NCI-H187 treated with DMSO at 0.1 percent for 48 hours (cell line): ENCODE results near the gene STRBP.
"Not testable (repeated sequence)": the region's sequence is repeated elsewhere in the genome, so short reads cannot be mapped to it uniquely, and the experiment has no call there.

Experiments
- DNase-seq: peaks from one replicate; lab custom pipeline; 2025; lab: John Stamatoyannopoulos, UW

Gene STRBP

DNA sequence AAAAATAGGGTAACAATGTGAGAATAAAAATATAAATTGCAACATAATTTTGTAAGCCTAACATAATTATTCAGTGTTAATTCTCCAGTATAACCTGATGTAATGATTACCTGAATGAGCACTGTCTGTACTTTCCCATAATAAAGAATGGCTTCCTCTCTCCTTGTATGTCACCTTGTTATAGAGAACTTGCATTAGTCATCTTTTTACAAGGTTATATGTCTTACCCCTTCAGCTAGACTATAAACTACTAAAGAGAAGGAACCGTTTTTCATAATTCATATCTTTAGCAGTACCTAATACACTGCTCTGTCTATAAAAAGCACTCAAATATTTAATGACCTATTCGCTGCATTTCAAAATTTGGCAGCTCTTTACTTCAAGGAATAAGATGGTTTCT is 19.8 kb downstream of the STRBP start:
- no peak for DNase-seq

DNA sequence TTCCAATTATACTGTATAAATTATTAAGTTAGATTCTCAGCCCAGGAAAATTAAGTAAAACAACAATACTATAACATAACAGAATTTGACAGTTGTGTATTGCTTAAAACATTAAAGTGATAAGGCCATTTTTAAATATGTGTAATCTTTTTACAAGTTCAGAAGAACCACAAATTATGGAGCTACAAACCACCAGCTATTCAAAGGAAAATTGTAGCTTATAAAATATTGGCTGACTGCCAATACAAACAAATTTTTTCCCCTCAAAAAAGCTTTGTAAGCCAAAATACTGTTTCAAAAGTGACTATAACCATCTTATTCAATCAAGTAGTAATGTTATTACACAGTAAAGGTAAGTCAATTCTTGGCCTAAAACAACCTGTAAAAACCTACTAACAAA is 21.9 kb downstream of the STRBP start:
- no peak for DNase-seq

DNA sequence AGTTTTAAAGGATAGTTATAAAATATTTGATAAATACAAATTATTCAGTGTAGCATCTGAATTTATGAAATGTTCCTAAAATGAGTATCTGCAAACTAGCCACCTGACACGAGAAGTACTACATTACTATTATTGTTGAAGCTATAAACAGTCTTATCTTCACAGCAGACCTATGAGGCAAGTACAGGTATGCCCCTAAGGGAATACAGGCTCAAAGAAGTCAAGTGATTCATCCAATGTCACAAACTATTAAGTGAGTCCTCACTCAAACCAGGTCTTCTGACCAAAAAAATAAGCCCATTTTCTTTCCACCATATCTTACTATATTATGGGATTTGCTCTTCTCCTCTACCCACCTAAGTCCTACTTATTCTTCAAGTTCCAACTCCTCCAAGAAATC is 28.7 kb downstream of the STRBP start:
- no peak for DNase-seq

DNA sequence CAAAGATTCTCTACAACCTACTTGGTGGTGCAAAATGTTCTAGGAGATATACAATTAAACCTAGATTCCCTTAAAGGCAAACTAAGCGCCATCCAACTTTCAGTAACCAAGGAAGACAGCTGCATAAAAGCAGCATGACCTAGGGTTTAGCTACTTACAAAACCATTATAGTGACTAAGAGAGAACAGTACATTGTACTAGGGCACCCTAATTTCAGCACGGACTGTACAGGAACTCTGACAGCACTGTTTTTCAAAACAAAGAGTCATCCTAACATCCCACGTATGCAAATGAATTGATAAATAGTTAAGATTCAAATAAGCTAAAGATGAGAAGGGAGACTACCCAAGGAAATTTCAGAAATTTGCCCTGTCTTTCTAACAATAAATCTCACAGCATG is 30.0 kb downstream of the STRBP start:
- DNase-seq: no peak

DNA sequence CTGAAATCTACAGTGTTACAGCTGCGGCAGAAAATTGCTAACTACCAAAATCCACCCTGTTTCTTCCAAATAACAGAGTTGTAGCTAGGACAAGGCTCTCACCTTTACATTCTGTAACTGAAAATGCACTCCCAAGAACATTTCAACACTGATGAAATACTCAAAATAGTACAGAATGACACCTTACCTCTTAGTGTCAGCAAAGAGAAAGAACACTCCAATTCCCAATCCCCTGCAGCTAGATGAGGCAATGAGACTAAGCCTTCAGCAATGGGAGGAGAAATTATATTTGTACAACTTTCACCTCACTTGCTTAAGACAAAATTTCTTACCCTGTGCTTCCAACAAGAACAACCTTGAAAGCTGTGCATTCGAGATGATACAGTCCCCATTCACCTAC is 31.2 kb downstream of the STRBP start:
- DNase-seq: no peak

DNA sequence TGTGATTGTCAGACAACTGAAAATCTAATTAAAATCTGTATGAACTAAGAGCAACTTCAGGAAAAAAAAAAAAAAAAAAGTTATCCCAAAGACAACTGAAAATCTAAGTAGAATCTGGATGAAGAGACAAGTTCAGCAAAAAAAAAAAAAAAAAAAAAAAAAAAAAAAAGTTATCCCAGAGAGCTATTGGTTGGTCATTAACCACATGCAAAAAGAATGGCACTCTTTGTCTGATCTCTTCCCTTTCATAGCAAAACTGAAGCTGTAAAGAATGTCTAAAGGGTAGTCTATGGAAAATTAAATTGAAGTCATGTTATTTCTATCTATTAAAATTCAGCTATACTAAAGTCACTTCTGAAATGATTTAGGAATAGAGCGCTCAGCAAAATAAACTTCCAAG is 32.9 kb downstream of the STRBP start:
- DNase-seq: no peak

DNA sequence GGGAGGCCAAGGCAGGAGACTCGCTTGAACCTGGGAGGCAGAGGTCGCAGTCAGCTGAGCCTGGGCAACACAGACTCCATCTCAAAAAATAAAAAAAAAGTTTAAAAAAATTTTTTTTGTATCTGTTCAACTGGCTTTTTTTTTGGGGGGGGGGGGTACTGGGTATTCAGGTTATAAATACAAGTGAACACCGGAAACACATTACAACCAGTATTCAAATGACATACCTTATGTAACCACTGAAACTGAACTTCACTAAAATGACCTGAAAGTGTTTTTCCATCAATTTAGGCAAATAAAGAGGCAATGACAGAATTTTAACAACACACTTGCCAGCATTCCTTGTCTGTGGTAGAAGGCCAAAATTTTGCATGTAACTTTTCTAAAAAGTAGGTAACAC is 33.5 kb downstream of the STRBP start:
- no peak for DNase-seq

DNA sequence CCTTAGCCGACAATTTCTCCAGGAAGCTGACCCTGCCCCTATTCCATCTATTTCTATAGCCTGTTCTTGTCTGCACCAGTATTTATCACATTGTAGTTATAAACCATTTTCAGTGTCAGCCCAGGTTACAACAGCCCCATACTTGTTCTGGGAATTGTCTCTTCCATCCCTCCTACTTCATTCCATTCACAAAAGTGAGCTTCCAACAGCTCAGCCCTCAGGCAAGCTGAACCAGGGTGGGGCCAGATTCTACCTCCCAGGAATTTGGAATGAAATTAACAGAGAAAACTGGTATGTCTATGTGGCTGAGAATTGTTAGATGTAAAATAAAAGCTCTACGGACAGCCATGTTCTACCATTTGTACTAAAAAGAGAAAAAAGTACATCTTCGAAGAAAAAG is 36.1 kb downstream of the STRBP start:
- no peak for DNase-seq

DNA sequence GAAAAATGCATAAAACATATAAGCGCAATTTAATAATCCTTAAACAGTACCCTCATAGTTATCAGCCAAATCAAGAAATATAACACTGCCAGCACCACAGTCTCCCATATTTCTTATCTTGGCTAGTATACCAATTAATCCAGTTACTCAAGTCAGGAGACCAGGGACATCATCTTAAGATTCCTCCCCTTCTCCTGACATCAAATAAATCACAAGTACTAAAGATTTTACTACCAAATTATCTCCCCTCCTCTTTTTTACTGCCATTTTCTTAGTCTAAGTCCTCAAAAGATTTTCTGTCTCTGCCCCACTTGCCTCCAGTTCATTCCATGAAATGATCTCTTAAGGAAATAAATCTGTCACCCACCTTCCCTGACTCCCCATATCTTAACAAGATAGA is 37.0 kb downstream of the STRBP start:
- DNase-seq: no peak

DNA sequence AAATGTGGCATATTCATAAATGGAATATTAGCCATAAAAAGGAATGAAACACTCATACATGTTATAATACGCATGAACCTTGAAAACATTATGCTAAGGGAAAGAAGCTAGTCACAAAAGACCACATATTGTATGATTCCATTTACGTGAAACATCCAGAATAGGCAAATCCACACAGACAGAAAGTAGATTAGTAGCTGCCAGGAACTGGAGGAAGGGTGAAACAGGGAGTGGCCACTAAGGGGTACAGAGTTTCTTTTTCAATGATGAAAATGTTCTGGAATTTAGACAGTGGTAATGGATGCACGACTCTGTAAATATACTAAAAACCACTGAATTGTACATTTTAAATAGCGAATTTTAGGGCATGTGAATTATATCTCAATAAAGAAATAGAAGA is 39.4 kb downstream of the STRBP start:
- DNase-seq: no peak

DNA sequence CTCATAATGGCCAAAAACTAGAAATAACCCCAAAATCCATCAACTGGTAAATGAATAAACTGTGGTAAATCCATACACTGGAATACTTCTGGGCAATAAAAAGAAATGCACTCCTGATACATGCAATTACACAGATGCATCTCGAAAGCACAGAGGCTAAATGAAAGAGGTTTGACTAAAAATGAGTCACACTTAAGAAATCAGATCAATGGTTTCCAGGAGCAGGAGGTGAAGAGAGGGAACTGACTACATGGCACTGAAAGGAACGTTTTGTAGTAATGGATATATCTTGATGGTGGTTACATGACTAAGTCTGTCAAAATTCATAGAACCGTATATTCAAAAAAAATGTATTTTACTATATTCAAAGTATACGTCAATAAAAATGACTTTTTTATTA is 42.4 kb downstream of the STRBP start:
- no peak for DNase-seq

DNA sequence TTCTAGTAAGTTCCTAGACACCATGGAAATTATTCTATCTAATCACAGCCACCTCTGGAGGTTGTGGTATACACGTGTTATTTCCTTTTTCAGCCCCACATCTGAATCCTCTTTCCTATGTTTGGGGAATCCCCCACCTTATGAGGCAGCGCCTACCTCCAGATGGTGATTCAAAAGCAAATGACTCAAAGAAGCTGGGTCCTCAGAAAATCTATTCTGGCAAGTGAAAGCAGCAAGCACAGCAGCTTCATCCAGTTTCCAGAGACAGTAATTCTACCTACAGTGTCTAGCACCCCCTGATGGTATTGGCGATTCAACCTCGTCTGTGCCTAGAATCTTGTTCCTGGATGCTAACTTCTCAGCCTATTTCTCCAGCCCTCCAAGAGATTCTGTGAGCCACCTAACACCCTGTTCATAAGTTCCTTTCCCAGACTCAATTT is 43.0 kb downstream of the STRBP start:
- DNase-seq: no peak

DNA sequence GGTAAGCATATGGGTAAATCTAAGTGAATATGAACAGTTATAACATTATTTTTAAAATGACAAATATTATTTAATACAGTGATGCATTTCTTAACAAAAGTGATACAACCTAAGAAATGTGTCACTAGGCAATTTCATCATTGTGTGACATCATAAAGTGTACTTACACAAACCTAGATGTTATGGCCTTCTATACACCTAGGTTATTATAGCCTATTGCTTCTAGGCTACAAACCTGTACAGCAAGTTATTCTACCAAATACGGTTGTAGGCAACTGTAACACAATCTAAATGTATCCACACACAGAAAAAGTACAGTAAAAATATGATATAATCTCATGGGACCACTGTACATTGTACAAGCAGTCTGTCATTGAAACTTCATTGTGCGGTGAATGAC is 48.3 kb downstream of the STRBP start:
- no peak for DNase-seq

DNA sequence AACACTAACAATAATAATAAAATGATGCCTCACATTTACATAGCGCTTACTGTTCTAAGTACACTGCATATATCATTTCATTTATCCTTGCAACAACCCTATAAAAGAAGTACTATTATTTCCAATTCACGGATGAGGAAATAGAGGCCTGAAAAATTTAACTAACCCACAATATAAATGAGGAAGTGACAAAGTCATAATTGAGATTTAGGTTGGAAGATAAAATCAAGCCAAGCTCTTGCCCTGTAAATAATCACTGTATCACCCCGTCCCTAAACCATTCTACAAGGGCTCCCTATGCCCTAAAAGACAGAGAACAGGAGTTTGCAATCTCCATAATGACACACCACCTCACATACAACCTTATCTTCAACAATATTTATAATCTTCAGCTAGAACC is 49.6 kb downstream of the STRBP start:
- DNase-seq: no peak

DNA sequence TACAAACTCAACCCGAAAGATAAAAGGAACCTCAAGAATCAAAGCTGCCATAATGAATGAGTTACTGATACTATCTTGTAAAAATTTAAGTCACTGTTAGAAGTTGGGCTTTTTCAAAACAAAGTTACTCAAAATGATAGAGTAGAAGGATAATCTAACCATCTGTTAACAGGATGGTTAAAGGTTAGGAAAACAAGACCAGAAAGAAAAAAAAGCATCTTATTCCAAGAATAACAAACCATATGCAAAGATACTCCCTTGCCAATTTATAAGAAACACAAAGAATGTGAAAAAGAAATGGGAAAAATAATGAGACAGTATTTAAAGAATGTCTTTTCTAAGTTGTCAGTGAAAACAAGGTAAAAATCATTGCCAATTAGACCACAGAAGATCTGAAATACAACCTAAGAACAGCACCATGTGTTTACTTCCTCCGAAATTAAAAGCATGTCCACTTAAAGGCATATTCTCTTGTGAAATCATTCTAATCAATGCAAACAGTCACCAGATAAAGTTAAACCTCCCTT is 51.2 kb downstream of the STRBP start:
- DNase-seq: no peak

DNA sequence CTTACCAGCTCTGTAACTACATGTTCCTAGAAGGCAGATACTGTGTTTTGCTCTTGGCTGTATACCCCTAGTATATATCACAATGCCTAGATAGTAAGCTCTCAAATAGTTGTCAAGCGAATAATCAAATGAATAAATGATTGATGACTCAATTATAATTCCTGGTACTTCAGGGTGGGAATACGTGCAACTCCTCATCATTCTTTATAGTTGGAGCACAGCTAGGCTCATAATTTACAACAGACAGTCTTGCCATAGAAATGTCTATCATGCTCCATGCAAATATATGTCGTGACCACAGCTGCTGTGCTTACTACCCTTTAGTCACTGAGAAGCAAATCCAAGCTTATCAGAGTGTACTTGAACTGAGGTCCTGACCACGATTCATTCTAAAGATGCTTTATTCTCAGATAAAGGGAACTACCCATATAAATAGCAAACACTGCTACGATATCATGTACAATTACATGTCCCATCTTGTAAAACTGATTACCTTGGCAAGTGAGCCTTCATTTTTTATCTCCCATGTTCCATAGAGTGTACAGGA is 52.1 kb downstream of the STRBP start:
- no peak for DNase-seq

DNA sequence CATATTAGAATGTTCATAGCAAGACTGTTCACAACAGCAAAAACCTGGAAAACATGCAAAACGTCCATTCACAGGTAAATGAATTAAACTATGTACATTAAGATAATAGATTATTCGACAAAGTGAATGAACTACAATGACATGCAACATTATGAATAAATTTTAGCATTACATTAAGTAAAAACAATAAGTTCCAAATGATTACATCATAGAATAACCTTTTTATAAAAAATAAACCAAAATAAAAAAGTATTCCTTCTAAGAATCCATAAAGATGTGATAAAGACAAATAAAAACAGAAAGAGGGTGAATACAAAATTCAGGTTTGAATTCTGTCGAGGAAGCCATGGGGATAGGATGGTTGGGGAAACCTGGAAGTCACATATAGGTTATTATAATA is 57.3 kb downstream of the STRBP start:
- DNase-seq: no peak

DNA sequence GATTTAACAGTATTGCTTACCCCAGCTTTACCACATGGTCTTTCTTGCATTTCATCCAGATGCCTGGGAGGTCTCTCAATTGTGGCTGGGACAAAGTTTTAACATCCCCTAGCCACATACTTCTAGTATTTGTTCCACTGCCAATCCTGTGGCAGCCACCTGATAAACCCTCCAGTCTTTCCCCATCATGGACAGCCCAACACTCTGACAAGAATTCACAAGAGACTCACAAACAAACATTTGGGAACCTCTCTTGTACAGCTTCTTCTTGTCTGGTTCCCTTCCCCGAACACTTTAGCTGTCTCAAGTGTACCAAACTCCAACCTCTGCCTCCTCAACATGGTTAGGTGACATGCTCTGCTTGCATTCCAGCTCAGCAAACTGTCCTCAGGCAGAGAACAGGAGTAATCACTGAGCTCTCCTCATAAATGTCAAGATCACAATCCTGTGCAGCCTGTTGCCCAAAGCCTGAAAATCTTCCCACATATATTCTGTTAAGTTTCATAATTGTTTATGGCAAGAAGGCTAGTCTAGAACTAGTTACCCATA is 59.7 kb downstream of the STRBP start:
- DNase-seq: no peak

DNA sequence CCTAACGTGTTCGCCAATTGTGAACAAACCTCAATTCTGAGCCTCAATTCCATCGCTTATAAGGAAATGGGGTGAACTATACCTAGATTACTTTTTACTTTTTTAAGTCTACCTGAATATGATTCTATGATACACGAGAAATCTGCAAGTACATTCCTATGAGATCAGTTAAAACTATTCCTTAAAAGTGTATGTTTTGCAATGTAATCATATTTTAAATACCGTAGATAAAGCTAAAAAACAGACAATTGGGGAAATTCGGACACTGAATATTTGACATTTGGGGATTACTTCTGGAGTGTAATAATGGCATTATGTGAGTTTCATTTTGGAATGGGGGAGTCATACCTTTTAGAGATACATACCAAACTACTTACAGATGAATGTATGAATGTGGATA is 62.3 kb downstream of the STRBP start:
- DNase-seq: no peak

DNA sequence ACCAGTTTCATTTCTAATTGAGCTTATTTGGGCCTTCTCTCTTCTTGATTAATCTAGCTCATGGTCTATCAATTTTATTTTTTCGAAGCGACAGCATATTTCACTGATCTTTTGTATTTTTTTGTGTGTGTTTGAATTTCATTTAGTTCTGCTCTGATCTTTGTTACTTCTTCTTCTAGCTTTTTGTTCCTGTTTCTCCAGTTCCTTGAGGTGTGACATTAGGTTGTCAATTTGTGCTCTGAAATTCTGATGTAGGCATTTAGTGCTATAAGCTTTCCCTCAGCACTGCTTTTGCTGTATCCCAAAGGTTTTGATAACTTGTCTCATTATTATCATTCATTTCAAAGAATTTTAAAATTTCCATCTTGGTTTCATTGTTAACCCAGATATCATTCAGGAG is 67.3 kb downstream of the STRBP start:
- DNase-seq: no peak

DNA sequence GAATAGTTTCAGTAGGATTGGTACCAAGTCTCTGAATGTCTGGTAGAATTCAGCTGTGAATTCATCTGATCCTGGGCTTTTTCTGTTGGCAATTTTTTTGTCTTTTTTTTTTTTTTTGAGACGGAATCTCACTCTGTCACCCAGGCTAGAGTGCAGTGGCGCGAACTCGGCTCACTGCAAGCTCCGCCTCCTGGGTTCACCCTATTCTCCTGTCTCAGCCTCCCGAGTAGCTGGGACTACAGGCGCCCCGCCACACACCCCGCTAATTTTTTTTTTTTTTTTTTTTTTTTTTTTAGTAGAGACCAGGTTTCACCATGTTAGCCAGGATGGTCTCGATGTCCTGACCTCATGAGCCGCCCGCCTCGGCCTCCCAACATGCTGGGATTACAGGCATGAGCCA is 67.9 kb downstream of the STRBP start:
- not testable (repeated sequence) for DNase-seq

DNA sequence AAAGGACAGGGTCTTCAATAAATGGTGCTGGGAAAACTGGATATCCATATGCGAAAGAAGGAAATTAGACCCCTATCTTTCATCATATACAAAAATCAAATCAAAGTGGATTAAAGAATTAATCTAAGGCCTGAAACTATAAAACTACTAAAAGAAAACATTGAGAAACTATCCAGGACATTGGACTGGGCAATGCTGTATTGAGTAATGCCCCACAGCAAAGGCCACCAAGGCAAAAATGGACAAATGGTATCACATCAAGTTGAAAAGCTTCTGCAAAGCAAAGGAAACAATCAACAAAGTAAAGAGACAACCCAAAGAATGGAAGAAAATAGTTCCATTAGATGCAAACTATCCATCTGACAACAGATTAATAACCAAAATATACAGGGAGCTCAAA is 72.3 kb downstream of the STRBP start:
- DNase-seq: no peak

DNA sequence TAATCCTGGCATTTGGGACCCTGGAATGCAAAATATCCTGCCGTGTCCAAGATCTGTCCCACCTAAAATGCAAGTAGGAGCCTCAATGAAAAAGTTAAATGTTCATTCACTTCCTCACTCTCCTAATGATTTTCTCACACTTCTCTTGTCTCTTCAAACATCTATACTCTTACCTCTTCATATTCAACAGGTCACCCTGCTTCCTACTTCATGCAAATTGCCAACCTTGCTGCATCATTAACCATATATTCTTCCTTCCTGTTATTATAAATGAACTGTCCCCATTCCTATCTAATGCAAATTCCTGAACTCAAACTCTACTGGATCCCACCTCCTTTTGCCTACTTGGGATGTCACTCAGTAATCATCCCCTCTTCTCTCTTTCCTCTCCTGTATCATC is 74.4 kb downstream of the STRBP start:
- DNase-seq: no peak

DNA sequence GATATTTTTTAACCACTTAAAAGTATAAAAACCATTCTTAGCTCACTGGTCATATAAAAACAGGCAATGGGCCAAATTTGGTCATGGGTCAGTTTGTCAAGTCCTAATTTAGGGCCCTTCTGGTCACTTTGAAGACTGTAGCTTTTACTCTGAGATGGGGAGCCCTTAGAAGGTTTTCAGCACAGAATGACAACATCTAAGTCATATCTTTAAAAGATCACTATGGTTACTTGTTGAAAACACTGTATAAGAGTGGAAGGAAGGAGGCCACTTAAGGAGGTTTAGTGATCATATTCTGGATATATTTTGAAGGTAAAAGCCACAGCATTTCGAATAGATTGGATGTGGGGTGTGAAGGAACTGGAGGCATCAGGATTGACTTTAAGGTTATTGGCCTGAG is 76.7 kb downstream of the STRBP start:
- DNase-seq: no peak

DNA sequence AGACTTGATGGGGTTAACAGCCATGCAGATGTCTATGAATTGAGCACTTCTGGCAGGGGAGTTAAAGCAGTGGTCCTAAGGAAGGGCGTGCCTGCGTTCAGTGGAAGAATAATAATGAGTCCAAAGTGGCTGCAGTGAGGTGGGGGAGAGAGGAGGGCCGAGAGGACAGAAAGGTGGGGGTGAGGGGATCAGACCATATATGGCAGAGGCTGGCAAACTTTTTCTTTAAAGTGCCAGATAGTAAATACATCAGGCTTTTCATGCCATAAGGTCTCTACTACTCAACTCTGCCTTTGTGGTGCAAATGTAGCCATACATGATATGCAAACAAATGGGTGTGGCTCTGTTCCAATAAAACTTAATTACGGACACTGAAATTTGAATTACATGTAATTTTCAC is 77.1 kb downstream of the STRBP start:
- no peak for DNase-seq
